Measurements from ENCODE around the gene PITHD1.

PITHD1 gene

GRCh38 chr1:23751050-23751814 is 27.0 kb upstream of the PITHD1 start:
- Histone ChIP-seq H2AFZ (ENCODE audit: low read length) (no peak overlapping the region), H3K36me3 (ENCODE audit: insufficient read depth, low read length) (peaks cover 69% of the 10 kb centered on the region), H3K4me3 (ENCODE audit: low read length, poor library complexity, severe bottlenecking) (no peak overlapping the region), H3K9me2 (replicated peaks; ENCODE audit: low read depth, low read length) (no peaks in the 10 kb centered on the region), H4K20me1 (ENCODE audit: insufficient read depth, low read length, poor library complexity, severe bottlenecking) (peaks cover 47% of the 10 kb centered on the region), H3F3A (ENCODE audit: low read depth) (no peaks in the 10 kb centered on the region), H3K9me3 (ENCODE audit: insufficient read depth, low read depth, low read length) (no peaks in the 10 kb centered on the region), H3K27me3 (ENCODE audit: insufficient read depth, low read length, poor library complexity, severe bottlenecking) (no peaks in the 10 kb centered on the region), H3K4me2 (ENCODE audit: low read depth, low read length, poor library complexity, severe bottlenecking) (no peak overlapping the region), H3K9ac (ENCODE audit: low read depth, low read length, poor library complexity, severe bottlenecking) (no peak overlapping the region), H3K4me1 (ENCODE audit: insufficient read depth, low read length, poor library complexity, severe bottlenecking) (peaks cover 20% of the 10 kb centered on the region), H3K79me2 (ENCODE audit: insufficient read depth, low read length) (peaks cover 46% of the 10 kb centered on the region)
- TF ChIP-seq CTCF (conservative IDR thresholded peaks at IDR 0.05; ENCODE audit: low read length): peak; percentile 86
- no peak for TF ChIP-seq EZH2phosphoT487 (IDR thresholded peaks at IDR 0.05; ENCODE audit: borderline replicate concordance)

GRCh38 chr1:23751815-23752200 is 26.4 kb upstream of the PITHD1 start:
- H3K27me3 ChIP-seq (ENCODE audit: insufficient read depth, low read length, poor library complexity, severe bottlenecking): no peaks in the 10 kb centered on the region
- no peak overlapping the region for H3K4me3 ChIP-seq (ENCODE audit: low read length, poor library complexity, severe bottlenecking)
- H3K9ac ChIP-seq (ENCODE audit: low read depth, low read length, poor library complexity, severe bottlenecking): no peak overlapping the region
- H3K9me2 ChIP-seq (replicated peaks; ENCODE audit: low read depth, low read length): no peaks in the 10 kb centered on the region
- no peaks in the 10 kb centered on the region for H3K9me3 ChIP-seq (ENCODE audit: insufficient read depth, low read depth, low read length)
- peaks cover 41% of the 10 kb centered on the region for H4K20me1 ChIP-seq (ENCODE audit: insufficient read depth, low read length, poor library complexity, severe bottlenecking)
- peaks cover 75% of the 10 kb centered on the region for H3K36me3 ChIP-seq (ENCODE audit: insufficient read depth, low read length)
- H2AFZ ChIP-seq (ENCODE audit: low read length): no peak overlapping the region
- no peaks in the 10 kb centered on the region for H3F3A ChIP-seq (ENCODE audit: low read depth)
- peaks cover 20% of the 10 kb centered on the region for H3K4me1 ChIP-seq (ENCODE audit: insufficient read depth, low read length, poor library complexity, severe bottlenecking)
- peaks cover 40% of the 10 kb centered on the region for H3K79me2 ChIP-seq (ENCODE audit: insufficient read depth, low read length)
- TF ChIP-seq EZH2phosphoT487 (IDR thresholded peaks at IDR 0.05; ENCODE audit: borderline replicate concordance) (no peak), CTCF (conservative IDR thresholded peaks at IDR 0.05; ENCODE audit: low read length) (no peak)
- H3K4me2 ChIP-seq (ENCODE audit: low read depth, low read length, poor library complexity, severe bottlenecking): no peak overlapping the region

- H3K36me3 ChIP-seq (ENCODE audit: insufficient read depth, low read length): peaks cover 82% of the 10 kb centered on the region
- no peak overlapping the region for H3K4me3 ChIP-seq (ENCODE audit: low read length, poor library complexity, severe bottlenecking)
- no peaks in the 10 kb centered on the region for H3K9me3 ChIP-seq (ENCODE audit: insufficient read depth, low read depth, low read length)
- no peak overlapping the region for H3K4me2 ChIP-seq (ENCODE audit: low read depth, low read length, poor library complexity, severe bottlenecking)
- H3K9me2 ChIP-seq (replicated peaks; ENCODE audit: low read depth, low read length): no peaks in the 10 kb centered on the region
- TF ChIP-seq CTCF (conservative IDR thresholded peaks at IDR 0.05; ENCODE audit: low read length) (no peak), EZH2phosphoT487 (IDR thresholded peaks at IDR 0.05; ENCODE audit: borderline replicate concordance) (no peak)
- H3K79me2 ChIP-seq (ENCODE audit: insufficient read depth, low read length): peaks cover 29% of the 10 kb centered on the region
- H4K20me1 ChIP-seq (ENCODE audit: insufficient read depth, low read length, poor library complexity, severe bottlenecking): peaks cover 32% of the 10 kb centered on the region
- H2AFZ ChIP-seq (ENCODE audit: low read length): no peak overlapping the region
- H3K27me3 ChIP-seq (ENCODE audit: insufficient read depth, low read length, poor library complexity, severe bottlenecking): no peaks in the 10 kb centered on the region
- no peak overlapping the region for H3K9ac ChIP-seq (ENCODE audit: low read depth, low read length, poor library complexity, severe bottlenecking)
- H3K4me1 ChIP-seq (ENCODE audit: insufficient read depth, low read length, poor library complexity, severe bottlenecking): peaks cover 11% of the 10 kb centered on the region
- H3F3A ChIP-seq (ENCODE audit: low read depth): no peaks in the 10 kb centered on the region
Observed at GRCh38 chr1:23752909-23753308, 25.3 kb upstream of the PITHD1 start.
